IPS DF 4.7 (cell line): ENCODE data around the gene CIPC.

Experiments used
- DNase-seq: peaks from one replicate; pipeline ENCODE4 v3.0.0-alpha.2; 2013; ENCODE audit warnings: low spot score; ENCODE audit errors: extremely low read depth

The CIPC gene

DNA sequence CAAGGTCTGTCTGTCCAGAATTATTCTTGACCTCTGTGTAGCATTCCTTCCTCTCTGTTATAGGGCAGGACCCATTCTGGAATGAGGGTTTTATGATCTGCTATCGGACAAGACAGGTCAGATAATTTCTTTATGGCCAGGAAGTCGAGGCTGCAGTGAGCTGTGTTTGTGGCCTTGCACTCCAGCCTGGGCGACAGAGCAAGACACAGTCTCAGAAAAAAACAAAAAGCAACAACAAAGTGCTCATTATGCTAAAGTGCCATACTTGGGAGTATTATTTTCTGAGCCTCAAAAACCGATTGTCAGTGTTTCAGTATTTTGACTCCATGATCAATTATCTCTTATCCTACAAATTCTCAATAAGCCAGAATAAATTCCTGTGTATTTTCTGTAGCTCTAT is 4.1 kb downstream of the CIPC start:
- DNase-seq: no peak

DNA sequence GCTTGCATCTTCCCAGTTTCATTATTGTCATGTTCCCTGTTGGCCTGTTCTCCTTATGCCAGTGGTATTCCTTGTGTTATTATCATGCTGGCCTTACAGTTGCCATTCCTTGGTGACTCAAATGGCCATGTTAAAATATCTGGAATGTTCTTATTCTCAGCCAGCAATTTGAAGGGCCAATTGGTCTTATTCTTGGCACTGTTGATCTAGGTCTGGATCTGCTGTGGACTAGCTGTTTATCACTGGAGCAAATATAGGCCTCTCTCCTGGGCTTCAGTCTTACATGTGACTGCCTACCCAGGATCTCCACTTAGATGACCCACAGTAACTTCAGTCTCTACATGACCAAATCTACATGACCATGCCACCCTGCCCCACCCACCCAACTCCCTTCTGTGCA is 5.4 kb downstream of the CIPC start:
- no peak for DNase-seq

DNA sequence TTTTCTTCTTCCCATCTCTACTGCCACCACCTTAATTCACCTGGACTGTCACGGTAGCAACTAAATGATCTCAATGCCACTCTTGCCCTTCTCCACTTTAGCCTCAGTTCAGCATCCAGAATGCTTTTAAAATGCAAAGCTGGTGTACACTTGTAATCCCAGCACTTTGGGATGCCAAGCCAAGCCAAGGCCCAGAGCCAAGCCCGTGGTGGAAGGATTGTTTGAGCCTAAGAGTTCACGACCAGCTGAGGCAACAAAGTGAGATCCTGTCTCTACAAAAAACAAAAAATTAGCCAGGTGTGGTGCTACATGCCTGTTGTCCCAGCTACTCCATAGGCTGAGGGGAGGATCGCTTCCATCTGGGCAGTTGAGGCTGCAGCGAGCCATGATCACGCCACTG is 5.9 kb downstream of the CIPC start:
- DNase-seq: no peak

DNA sequence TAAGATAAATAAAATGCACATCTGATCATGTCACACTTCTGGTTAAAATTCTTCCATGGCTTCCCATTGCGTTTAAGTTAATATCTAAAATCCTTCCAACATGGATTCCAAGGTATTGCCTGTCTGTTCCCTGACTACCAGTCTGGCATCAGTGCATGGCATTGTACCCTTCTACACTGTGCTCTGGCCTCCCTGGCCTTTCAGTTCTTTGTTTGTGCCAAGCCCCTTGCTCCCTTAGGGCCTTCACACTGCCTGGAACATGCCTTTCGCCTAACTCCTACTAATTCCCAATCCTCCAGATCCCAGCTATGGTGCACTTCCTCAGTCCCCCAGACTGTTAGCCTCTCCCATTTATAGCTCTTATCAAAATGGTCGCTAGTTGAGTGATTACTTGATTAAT is 6.3 kb downstream of the CIPC start:
- DNase-seq: no peak

DNA sequence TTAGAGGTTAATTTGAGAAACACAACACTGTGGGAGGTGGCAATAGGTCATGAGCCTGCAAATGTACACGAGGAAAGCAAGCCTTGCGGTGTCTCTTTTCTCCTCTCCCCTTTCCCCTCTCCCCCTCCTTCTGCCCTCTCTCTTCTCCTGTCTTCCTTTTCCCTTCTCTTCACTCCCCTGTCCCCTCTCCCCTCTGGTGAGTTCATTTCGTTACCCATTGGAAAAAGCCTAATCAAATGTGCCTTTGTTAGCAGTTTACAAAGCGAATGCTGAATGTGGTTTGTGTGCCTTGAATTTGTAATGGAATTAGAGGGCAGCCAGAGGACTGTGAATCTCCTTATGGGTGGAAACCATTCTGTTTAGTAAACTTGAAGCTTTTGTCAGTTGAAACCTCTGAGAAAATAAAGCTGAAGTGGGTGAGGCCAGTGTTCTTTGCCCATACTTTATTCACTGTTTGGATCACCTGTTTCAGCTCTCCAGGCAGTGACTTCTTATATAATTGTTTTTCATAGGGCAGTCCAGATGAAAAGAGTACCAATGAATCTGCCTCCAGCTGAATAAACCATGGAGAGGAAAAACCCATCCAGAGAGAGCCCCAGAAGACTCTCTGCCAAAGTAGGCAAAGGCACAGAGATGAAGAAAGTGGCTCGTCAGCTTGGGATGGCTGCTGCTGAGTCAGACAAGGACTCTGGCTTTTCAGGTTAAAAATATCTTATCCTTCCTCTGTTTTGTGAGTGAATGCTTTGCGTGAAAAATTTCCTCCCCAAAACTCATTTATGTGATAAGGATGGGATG is 7.3 kb downstream of the CIPC start:
- DNase-seq: no peak

DNA sequence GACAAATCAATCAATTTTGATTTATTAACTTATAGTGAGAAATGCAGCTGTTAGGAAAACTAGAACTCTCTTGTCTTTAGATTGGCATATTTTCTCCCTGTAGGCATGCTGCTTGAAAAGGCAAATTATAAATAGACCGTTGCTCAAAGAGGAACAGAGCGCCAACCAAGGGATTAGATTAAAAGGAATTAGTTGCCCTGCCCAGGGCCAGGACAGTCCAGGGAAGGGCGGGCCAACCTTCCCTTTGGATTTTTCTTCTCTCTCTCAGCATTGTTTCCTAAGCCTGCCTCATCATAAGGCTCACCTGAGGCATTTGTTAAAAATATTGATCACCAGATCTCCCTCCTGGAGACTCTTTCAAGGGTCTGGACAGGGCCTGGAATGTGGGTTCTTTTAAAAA is 8.6 kb downstream of the CIPC start:
- no peak for DNase-seq

DNA sequence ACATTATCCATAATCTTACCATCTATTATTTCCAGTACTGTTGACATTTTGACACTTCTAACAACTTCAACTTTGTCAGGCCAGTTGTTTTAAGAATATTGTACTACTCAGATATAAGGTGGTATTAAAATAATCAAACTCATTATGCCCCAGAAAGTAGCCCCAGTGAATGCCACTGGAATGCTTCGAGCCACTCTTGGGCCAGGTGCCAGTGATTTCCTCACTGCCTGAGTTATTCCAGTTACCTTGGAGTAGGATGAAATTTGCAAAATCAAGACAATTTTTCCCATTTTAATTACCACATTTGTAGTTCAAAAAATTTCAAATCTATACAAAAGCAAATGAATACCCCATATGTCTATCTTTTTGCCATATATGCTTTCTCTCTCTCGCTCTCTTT is 9.2 kb downstream of the CIPC start:
- DNase-seq: no peak

DNA sequence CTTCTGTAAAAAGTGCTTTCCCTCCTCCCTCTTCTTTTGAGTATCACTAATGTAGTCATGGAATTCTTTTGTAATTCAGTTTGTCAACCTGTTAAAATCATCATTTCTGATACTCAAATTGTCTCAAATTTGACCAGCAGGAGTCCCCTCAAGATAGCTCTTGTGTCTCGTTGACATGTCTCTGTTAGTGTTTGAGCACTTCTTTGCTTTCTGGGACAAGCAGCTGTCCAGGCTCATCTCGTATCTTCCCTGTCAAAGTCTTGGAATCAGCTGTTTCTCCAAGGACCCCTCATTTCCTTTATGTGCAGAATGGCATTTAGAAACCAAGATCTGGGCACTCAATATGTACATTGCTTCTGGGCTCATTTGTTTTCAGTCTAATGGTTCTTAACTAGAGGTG is 10.7 kb downstream of the CIPC start:
- no peak for DNase-seq

DNA sequence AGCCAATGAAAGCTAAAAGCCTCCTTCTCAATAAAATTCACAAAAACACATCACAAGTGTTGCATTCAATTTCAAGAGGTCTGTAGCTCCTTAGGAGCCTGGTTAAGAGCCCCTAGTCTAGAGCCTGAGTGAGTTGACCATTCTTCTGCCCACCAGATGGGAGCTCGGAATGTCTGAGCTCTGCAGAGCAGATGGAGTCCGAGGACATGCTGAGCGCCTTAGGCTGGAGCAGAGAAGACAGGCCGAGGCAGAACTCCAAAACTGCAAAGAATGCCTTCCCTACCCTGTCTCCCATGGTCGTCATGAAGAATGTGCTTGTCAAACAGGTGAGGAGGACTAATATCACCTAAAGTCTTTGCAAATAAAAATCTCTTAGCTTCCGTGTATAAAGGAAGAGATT is 11.6 kb downstream of the CIPC start:
- no peak for DNase-seq

DNA sequence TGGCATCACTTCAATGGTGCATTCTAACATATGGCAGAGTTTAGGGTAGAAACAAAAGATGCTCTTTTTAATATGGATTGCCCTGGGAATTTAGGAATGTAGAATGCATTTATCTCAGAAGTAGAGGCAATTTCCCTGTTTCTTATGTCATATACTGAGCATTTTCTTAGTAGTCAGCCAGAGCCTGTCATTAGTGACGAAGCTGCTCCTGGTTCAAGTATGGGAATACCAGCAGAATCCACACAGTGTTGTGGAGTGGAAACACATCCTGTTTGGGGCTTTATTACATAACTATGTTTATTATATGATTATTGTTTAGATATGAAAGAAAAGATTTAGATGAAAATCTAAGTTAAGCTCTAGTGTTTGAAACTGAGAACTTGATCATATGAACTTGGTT is 12.2 kb downstream of the CIPC start:
- DNase-seq: no peak

DNA sequence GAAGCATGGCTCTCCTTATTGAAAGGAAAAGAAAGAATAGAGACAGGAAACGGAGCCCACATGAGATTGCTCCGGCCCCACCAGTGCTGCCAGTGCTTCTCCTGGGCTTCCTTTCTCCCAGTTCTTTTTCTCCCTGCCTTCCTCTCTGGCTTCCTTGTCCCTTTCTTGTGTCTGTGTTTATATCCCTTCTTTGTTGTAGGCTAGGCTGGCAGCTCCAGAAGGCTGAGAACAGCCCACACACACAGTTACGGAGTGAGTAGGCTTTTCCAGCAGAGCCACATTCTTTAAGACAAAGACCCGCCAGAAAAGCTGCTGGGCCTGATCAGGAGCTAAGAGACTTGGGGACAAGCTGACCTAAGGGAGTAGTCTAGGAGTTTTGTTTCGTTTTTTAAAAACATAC is 13.0 kb downstream of the CIPC start:
- peak; percentile 69 for DNase-seq

DNA sequence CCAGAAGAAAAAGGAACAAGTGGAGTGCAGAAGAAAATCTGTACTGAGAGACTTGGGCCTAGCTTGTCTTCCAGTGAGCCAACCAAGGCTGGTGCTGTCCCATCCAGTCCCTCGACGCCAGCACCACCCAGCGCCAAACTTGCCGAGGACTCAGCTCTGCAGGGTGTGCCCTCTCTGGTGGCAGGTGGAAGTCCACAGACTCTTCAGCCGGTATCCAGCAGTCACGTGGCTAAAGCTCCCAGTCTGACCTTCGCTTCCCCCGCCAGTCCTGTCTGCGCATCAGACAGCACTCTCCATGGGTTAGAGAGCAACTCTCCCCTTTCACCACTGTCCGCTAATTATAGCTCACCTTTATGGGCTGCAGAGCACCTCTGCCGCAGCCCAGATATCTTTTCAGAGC is 15.6 kb downstream of the CIPC start:
- DNase-seq: no peak

DNA sequence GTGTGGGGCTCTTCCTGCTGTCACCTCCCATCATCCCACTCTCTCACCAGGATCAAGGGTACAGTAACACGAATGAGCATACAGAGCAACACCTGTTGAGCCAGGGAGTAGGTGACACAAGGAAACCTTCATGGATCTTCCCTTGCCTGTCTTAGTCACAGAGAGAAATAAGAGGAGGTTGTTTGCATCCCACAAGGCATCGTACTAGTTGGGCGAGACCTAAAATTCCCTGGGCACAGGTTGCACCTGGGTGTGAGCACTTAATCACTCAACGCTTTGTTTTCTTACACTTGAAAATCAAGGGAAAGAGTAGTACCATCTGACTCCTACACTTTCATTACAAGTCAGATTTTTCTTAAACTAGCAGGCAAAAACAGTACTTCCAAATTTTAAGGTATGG is 16.6 kb downstream of the CIPC start:
- DNase-seq: no peak

DNA sequence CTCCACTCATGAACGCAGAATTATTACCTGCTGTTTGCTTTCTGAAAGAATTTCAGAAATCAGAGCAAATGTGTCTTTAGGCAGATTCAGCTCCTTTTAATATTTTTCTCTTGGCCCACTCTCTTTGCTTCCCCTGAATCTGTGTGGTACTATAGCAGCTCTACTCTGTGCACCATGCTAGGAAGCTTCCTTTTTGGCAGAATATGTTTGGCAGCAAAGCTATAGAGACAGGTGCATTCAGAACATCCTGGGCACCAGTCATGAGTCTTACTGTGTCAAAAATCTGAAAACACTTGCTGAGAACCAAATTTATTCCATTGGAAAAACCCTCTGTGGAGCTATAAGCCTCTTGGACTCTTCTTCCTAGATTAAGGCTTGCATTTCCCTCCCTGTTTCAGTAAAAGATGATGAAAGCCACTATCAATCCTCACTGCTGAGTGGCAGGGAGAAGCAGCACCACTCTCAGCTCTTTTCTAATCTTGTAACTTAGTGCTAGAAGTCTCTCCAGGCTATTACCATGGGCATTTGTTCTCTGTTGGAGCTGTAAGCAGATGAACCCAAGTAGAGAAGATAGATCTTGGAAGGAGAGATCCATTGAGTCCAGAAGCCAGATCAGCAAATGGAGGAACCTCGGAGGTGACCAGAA is 18.2 kb downstream of the CIPC start:
- DNase-seq: no peak

DNA sequence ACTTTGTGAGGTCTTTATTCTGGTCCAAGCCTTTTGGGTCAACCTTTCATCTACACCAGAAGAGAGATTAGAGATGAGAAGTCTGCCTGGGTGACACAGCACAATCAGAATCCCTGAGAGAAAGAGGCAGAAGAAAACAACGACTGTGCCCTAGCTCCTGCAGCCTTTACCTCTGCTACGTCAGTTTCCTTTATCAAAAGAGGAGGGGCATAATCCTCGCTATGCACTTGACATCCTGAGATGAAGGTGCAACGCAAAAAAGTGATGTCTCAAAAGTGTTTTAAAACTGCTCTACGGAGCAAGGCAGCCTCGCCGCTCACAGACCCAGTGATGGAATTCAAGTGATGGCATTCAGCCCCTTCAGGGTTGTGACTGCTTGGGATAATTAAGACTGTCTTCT is 21.8 kb downstream of the CIPC start:
- DNase-seq: no peak

DNA sequence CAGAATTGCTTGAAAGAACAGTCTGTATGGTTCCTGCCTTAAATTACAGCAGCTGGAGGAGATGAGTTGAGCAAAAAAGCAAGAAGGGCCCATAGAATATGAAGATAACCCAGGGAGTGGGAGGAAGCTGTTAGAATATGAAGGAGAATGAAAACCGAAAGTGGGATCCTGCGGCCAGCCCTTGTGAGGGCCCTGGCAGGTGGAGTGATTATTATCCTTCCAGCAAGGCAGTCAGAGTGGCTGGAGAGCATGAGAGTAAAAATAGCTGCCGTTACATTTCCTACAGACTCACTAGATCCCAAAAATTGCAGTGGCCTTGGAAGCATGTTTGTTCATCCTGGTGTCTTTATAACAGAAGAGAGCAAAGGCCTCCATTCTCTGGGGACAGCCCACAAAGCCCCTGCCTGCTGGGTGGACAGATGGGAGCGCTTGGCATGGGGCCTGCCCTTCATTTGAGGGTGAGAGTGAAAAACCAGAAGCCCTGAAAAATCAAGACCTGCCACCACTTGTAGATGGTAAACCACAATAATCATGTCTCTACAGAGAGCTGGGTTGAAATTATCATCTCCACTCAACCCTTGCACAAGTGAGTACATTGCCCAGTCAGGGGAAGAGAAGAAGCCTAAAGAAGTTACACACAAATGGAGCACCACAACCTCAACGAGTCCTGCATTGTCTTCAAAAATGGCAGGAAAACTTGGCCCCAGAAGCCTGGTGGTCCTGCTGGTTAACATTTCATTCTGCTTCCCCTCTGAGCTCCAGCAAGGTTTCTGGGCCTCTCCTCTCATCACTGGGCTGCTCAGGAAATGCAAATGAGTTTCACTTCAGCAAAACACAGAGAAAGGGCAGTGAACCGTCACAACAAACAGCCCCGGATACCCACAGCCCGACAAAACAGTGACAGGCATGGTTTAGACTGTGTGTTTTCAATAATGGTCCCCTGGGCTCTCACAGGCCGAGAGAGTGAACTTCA is 23.0 kb downstream of the CIPC start:
- DNase-seq: no peak

DNA sequence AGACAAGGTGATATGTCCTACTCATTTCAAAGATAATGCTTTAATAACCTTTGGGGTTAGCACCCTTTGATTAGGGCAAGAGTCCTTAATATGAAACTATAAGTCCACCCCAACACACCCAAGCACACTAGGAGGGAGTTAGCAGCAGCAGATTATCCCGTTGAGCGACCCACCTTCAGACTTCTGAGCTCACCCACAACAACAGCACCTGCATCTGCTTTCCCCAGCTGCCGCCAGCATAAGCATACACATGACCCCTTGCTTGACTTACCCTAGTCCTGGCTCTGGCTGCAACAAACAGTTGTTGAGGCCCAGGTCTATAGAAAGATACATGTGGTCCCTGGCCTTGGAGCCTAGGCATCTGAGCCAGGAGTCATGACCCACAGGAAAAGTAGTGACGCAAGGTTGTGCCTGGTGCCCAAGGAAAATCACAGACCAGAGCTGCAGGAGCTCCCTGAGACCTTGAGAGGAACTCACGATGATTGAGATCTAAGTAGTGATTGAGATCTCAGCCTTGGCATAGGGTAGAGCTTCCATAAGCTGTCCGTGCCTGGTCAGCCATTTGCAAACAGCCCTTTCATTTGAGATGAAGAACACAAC is 24.6 kb downstream of the CIPC start:
- no peak for DNase-seq

DNA sequence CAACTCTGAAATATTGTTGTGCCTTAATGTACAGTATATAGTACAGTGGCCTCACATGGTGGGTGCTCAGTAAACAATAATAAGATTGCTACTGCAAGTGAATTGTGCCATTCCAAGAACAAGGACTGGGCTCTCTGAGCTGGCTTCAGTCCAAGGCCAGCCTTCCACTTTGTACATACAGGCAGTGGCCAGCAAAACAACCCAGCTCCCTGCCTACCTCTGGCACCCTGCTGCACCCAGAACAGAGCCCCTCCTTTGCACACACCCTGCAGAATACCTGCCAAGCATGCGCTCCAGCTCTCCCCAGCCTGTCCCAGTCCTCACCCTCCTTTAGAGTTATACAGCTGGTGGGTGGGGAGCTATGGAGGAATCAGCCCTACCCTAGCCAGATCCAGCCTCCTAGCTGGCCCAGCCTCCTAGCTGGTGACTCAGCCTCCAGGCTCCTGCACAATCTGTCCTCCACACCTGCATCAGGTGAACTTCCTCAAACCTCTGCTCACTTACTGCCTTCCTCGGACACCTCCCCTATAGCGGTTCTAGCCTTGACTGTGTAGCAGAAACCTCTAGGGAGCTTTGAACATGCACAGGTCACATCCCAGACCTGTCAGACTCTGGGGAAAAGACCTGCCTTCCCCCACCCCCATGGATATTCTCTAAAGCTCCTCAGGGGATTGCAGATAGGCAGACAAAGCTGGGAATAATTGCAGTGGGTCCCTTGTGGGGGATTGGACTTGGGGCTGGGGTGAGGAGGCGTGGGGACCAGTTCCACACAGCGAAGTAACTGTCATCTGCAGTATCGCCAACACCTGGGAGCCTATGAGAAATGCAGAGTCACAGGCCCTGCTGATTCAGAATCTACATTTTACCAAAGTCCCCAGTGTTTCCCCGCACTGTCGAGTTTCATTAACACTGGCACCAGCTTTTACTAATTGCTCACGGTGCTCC is 25.6 kb downstream of the CIPC start:
- DNase-seq: no peak

DNA sequence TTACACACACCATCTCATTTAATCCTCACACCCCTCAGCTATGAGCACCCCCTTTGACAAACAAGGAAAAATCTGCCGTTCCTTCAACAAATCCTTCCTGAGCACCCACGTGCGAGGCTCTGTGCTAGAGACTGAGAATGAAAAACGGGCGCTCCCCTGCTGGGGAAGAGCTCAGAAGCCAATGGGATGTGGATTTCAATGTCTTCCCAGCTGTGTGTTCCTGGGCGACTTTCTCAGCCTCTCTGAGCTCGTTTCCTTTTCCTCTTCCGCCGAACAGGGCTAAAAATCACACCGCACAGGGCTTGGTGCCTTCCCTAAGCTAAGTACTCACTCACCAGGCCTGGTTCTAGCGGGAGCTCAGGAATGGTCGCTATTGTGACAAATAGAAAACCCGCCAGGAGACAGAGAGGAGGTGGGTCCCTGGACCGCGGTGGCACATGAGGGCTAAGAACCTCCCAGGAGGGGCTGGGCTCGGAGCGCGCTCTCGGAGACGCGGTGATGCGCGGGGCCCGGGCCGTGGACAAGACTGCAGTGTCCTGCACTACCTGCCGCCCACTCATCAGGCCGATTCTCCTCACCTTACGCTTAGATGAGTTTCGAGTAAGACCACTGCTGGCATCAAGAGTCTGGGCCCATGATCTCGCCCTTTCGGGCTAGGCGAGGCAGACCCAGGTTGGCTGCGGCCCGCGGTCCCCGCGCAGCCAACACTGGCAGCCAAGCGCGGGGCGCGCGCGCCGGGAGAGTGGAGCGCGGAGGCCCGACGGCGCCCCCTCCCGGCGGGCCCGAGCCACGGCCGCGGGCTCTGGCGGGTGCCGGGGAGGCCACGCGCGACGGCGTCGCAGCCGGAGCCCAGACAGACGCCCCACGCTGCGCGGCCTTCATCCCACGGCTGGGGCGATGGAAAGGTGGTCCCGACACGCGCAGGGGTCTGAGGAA is 26.6 kb downstream of the CIPC start:
- no peak for DNase-seq
